Measurements from ENCODE around the gene DENND5B.

The DENND5B gene

GRCh38 chr12:31498424-31498823 is 92.5 kb downstream of the DENND5B start:
- POLR2A ChIA-PET = no interaction called here
- CTCF ChIA-PET = interaction anchor here (2.0 kb wide), 1 partner anchor 12 kb away, joined by 4 read pairs; no protein-coding TSS in a partner anchor
- no peak for TF ChIP-seq CTCF (IDR thresholded peaks at IDR 0.05; ENCODE audit: control extremely low read depth, extremely low read depth, low read depth, missing control alignments)
- no peak for DNase-seq (ENCODE audit: extremely low spot score)

- no peak for TF ChIP-seq CTCF (IDR thresholded peaks at IDR 0.05; ENCODE audit: control extremely low read depth, extremely low read depth, low read depth, missing control alignments)
- ChIA-PET POLR2A (no interaction called here), CTCF (interaction anchor here (1.5 kb wide), 1 partner anchor 21 kb away, joined by 3 read pairs; no protein-coding TSS in a partner anchor)
- no peak for DNase-seq (ENCODE audit: extremely low spot score)
Observed at GRCh38 chr12:31496257-31496656, 94.7 kb downstream of the DENND5B start.

GRCh38 chr12:31494455-31494854 is 96.5 kb downstream of the DENND5B start:
- no peak for TF ChIP-seq CTCF (IDR thresholded peaks at IDR 0.05; ENCODE audit: control extremely low read depth, extremely low read depth, low read depth, missing control alignments)
- POLR2A ChIA-PET = interaction anchor here (0.6 kb wide), 1 partner anchor 178 kb away, joined by 6 read pairs; no protein-coding TSS in a partner anchor
- CTCF ChIA-PET = no interaction called here
- DNase-seq (ENCODE audit: extremely low spot score) = no peak

GRCh38 chr12:31492599-31493196 is 98.2 kb downstream of the DENND5B start:
- ChIA-PET POLR2A (no interaction called here), CTCF (interaction anchor here (0.9 to 1.4 kb wide), 2 partner anchors 8 to 10 kb away, joined by 3 to 4 read pairs; no protein-coding TSS in a partner anchor)
- TF ChIP-seq CTCF (IDR thresholded peaks at IDR 0.05; ENCODE audit: control extremely low read depth, extremely low read depth, low read depth, missing control alignments) = no peak
- DNase-seq (ENCODE audit: extremely low spot score) = no peak

GRCh38 chr12:31491841-31492598 is 98.9 kb downstream of the DENND5B start:
- DNase-seq (ENCODE audit: extremely low spot score) = no peak
- CTCF ChIA-PET = interaction anchor here (0.9 to 1.4 kb wide), 2 partner anchors 8 to 10 kb away, joined by 3 to 4 read pairs; no protein-coding TSS in a partner anchor
- no peak for TF ChIP-seq CTCF (IDR thresholded peaks at IDR 0.05; ENCODE audit: control extremely low read depth, extremely low read depth, low read depth, missing control alignments)
- POLR2A ChIA-PET = no interaction called here

- TF ChIP-seq CTCF (IDR thresholded peaks at IDR 0.05; ENCODE audit: control extremely low read depth, extremely low read depth, low read depth, missing control alignments) = no peak
- CTCF ChIA-PET = no interaction called here
- POLR2A ChIA-PET = no interaction called here
- no peak for DNase-seq (ENCODE audit: extremely low spot score)
Observed at GRCh38 chr12:31491241-31491794, 99.6 kb downstream of the DENND5B start.

All from GM10248 (cell line).